ENCODE measurements around the gene ARHGEF6.
A peak's percentile ranks its signal among the peaks of the same experiment; 100 is the strongest.

The ARHGEF6 gene

GRCh38 chrX:136646602-136647239, 134.0 kb downstream of the ARHGEF6 start:
- peak in 2 of 3 experiments; percentile 43 to 52 for DNase-seq (ENCODE audit: low read depth in 3 of 3)

- DNase-seq (ENCODE audit: low read depth in 3 of 3): no peak
Observed at GRCh38 chrX:136643243-136643642, 137.5 kb downstream of the ARHGEF6 start.

GRCh38 chrX:136639506-136640176, 141.1 kb downstream of the ARHGEF6 start:
- DNase-seq (ENCODE audit: low read depth in 3 of 3): no peak

GRCh38 chrX:136636121-136636520, 144.6 kb downstream of the ARHGEF6 start:
- DNase-seq (ENCODE audit: low read depth in 3 of 3): no peak

- DNase-seq (ENCODE audit: low read depth in 3 of 3): no peak
Observed at GRCh38 chrX:136635235-136635634, 145.5 kb downstream of the ARHGEF6 start.

- DNase-seq (ENCODE audit: low read depth in 3 of 3): no peak
Observed at GRCh38 chrX:136630881-136631280, 149.9 kb downstream of the ARHGEF6 start.

GRCh38 chrX:136629084-136629750, 151.5 kb downstream of the ARHGEF6 start:
- DNase-seq (ENCODE audit: low read depth in 3 of 3): no peak

GRCh38 chrX:136627409-136627808, 153.3 kb downstream of the ARHGEF6 start:
- no peak for DNase-seq (ENCODE audit: low read depth in 3 of 3)

- no peak for DNase-seq (ENCODE audit: low read depth in 3 of 3)
Observed at GRCh38 chrX:136626891-136627290, 153.8 kb downstream of the ARHGEF6 start.

- DNase-seq (ENCODE audit: low read depth in 3 of 3): no peak
Observed at GRCh38 chrX:136626237-136626636, 154.5 kb downstream of the ARHGEF6 start.

- DNase-seq (ENCODE audit: low read depth in 3 of 3): no peak
Observed at GRCh38 chrX:136625246-136625645, 155.5 kb downstream of the ARHGEF6 start.

- no peak for DNase-seq (ENCODE audit: low read depth in 3 of 3)
Observed at GRCh38 chrX:136623396-136623795, 157.3 kb downstream of the ARHGEF6 start.

GRCh38 chrX:136622568-136622967, 158.2 kb downstream of the ARHGEF6 start:
- no peak for DNase-seq (ENCODE audit: low read depth in 3 of 3)

GRCh38 chrX:136620780-136621179, 160.0 kb downstream of the ARHGEF6 start:
- DNase-seq (ENCODE audit: low read depth in 3 of 3): no peak

GRCh38 chrX:136619899-136620505, 160.7 kb downstream of the ARHGEF6 start:
- peak in 1 of 3 experiments; percentile 39 for DNase-seq (ENCODE audit: low read depth in 3 of 3)

GRCh38 chrX:136616987-136617685, 163.6 kb downstream of the ARHGEF6 start:
- no peak for DNase-seq (ENCODE audit: low read depth in 3 of 3)
